ENCODE data around the gene NDUFS4.

DNA sequence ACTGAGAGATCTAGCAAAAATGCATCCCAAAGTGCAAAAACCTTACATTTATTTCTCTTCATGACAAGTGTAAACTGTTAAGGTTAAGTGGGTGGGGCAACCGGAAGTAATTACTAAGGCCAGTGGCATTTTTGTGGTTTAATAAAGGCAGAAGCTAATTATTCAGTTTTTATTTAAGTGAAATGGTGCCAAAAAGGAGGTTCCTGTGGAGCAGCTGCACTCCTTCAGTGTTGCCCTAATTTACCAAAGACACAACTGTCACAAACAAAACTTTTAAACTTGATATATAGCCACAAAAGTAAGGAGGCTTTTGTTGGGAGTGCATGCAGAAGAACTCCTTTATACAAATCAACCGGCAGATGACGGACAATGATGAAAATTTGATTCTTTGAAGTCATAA lies 81.6 kb downstream of the NDUFS4 start:
- TF ChIP-seq, protein P1, sequence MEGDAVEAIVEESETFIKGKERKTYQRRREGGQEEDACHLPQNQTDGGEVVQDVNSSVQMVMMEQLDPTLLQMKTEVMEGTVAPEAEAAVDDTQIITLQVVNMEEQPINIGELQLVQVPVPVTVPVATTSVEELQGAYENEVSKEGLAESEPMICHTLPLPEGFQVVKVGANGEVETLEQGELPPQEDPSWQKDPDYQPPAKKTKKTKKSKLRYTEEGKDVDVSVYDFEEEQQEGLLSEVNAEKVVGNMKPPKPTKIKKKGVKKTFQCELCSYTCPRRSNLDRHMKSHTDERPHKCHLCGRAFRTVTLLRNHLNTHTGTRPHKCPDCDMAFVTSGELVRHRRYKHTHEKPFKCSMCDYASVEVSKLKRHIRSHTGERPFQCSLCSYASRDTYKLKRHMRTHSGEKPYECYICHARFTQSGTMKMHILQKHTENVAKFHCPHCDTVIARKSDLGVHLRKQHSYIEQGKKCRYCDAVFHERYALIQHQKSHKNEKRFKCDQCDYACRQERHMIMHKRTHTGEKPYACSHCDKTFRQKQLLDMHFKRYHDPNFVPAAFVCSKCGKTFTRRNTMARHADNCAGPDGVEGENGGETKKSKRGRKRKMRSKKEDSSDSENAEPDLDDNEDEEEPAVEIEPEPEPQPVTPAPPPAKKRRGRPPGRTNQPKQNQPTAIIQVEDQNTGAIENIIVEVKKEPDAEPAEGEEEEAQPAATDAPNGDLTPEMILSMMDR (conservative IDR thresholded peaks at IDR 0.05; ENCODE audit: low read depth, low read length), result no peak
- no peak for TF ChIP-seq EZH2 (IDR thresholded peaks at IDR 0.05; ENCODE audit: borderline replicate concordance, low read depth, low read length, poor library complexity, severe bottlenecking)

Data from A673 (cell line).